ENCODE results near the gene ZFAND5.

Gene ZFAND5

GRCh38 chr9:72362680-72363139 is 2.3 kb downstream of the ZFAND5 start:
- peak; percentile 25 to 57 for DNase-seq

- no peak for DNase-seq
Observed at GRCh38 chr9:72362118-72362531, 2.9 kb downstream of the ZFAND5 start.

GRCh38 chr9:72361217-72361616 is 3.8 kb downstream of the ZFAND5 start:
- no peak for DNase-seq

DNA sequence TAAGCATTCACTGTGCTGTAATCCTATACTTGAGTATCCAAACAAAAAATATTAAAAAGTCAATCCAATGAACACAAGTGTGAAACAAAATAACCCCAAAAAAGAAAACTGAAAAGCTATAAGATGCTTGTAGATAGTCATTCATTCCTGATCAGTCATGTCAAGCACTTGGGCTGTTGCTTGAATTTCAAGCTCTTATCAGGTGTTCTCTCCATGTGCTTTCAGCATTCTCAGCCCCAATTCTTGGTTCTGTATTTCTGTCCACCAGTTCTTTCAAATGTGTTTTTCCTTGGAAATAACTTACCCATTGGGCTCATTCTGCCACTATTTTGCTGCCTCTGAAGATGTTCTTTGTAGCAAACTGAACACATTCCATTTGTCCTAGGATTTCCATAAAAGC is 4.7 kb downstream of the ZFAND5 start:
- no peak for DNase-seq

DNA sequence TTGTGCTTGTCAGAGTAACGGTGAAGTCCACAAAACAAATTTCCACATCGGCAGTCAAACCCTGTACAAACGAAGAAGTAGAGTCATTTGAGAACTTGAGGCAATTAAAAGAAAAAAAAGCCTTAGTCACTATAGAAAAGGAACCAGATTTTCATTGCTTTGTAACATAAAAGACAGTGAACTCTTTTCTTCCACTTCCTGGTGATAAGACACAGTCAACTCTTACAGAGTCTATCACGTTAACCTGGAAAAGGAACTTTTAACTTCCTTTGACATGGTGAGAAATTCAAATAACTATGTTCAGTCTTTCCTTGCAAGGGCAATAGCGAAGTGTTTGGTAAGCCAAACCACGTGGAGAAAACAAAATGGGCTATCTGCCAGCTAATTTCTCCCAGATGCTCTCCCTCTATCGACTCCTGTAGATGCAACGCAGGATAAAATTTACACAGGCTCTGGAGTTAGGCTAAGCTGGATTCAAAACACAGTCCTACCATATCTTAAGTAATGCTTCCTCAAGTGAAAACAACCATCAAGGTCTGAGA is 8.9 kb downstream of the ZFAND5 start:
- DNase-seq: no peak

DNA sequence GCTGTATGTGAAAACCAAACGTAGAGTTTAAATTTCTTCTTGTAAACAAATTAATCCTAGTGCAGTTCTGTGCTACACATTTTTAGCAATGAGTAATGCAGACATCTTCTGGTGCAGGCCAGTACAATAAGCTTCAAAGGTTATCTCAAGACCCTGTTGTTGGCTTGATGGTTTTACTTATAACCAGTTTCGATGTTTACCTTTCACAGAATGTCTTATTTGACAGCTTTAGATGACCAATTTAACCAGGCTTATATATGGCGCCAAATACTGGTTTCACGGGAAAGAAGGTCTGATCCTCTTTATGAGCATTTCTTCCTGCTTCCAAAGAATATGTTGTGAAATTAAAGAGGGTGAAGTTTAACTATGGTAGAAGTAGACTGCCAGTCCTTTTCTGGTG is 9.9 kb downstream of the ZFAND5 start:
- no peak for DNase-seq

- no peak for DNase-seq
Observed at GRCh38 chr9:72354704-72355103, 10.3 kb downstream of the ZFAND5 start.

DNA sequence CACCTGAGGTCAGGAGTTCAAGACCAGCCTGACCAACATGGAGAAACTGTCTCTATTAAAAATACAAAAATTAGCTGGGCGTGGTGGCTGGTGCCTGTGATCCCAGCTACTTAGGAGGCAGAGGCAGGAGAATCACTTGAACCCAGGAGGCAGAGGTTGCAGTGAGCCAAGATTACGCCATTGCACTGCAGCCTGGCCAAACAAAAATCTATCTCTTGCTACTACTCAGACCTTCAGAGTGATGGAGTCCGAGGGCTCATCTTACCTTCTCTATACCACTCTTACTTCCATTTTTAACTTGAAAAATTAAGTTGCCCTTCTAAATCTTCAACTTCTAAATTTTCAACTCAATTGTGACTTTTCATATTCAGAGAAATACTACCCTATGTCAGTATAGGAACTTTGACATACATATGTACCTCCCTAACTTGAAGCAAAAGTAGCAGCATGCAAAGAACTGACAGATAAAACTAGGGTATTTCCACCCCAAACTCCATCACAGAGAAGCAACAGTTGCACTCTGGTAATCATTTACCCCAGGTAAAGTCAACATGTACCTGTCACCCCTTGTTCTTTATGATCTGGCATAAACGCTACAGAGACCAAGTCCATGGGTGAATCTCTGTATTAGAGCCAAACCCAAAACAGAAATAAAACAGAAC is 11.4 kb downstream of the ZFAND5 start:
- no peak for DNase-seq

GRCh38 chr9:72352911-72353388 is 12.1 kb downstream of the ZFAND5 start:
- DNase-seq: no peak

GRCh38 chr9:72351538-72352453 is 13.2 kb downstream of the ZFAND5 start:
- no peak for DNase-seq

- DNase-seq: no peak
Observed at GRCh38 chr9:72349911-72350310, 15.1 kb downstream of the ZFAND5 start.

DNA sequence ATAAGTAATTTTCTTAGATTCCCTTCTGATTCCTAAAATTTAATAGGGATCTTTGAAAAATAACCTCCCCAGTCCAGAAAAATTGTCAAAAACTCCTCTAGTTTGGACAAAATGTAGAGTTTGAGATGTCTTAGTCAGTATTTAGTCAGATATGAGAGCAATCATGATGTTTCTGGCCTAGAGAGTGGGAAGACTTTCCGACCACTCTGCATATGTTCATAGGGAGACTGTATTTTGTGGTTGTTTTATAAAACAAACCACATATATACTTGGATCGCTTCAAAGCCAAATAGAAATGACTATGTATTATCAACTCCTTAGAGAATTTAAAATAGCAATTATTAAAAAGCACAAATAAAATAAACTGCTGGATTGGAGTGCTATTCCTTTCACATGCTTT is 15.8 kb downstream of the ZFAND5 start:
- DNase-seq: no peak

GRCh38 chr9:72346333-72346732 is 18.7 kb downstream of the ZFAND5 start:
- DNase-seq: no peak

- no peak for DNase-seq
Observed at GRCh38 chr9:72338631-72339030, 26.4 kb downstream of the ZFAND5 start.

DNA sequence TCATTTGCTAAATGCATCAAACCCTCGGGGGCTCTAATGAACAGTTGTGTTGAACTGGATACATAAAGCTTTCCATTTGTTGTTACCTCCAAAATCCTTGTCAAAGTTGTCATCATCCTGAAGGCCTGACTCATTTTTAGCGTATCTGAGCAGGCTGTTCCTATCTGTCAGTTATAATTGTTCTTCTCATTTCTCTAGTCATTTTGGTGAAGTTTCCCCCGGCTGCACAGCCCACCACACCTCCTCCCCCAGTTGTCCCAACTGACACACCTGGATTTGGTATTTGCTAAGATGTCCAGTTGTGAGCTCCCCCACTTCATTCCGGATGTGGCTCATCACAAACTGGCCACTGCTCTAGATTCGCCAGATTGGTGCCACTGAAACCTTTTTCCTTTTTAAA is 27.7 kb downstream of the ZFAND5 start:
- no peak for DNase-seq

DNA sequence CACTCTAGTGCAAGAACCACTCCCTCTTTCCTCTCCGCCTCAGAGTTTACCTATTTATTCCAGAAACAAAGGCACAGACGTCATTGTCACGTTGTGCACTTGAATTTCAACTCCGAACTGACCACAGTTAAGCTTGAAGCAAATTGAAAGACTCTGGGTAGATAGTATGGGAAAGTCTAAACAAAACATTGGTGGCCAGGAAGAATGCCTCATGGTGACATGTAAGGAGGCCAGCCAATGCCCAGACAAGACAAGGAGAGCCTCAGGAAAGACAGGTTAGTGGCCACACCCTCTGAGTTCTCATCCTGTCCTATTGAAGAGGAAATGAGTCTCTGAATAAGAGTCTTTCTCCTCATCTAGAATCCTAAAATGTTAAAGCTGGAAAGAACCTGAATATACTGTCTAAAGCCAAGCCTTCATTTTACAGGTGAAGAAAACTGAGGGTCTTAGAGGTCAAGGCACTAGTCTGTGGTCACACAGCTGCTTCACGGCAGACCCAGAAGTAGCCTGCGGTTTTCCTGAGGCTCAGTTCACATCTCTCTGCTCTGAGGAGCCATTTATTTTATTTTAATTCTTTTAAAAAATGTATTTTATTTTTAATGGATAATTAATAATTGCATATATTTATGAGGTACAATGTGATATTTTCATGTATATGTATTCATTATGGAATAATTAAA is 30.2 kb downstream of the ZFAND5 start:
- no peak for DNase-seq

- no peak for DNase-seq
Observed at GRCh38 chr9:72333709-72334108, 31.3 kb downstream of the ZFAND5 start.

GRCh38 chr9:72333197-72333596 is 31.8 kb downstream of the ZFAND5 start:
- DNase-seq: no peak

GRCh38 chr9:72332351-72332750 is 32.7 kb downstream of the ZFAND5 start:
- no peak for DNase-seq

DNA sequence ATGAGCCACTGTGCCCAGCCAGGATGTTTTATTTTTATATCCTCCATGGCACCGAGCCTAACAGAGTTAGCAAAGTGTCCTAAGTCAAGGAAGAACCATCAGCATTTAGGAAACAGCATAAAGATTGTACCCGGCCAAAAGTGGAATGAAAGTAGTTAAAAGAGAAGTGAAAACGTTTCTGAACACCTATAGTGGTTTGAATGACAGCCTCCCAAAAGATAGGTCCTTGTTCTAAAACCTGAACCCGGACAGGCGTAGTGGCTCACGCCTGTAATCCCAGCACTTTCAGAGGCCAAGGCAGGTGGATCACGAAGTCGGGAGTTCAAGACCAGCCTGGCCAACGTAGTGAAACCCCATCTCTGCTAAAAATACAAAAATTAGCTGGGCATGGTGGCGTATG is 37.4 kb downstream of the ZFAND5 start:
- DNase-seq: no peak

DNA sequence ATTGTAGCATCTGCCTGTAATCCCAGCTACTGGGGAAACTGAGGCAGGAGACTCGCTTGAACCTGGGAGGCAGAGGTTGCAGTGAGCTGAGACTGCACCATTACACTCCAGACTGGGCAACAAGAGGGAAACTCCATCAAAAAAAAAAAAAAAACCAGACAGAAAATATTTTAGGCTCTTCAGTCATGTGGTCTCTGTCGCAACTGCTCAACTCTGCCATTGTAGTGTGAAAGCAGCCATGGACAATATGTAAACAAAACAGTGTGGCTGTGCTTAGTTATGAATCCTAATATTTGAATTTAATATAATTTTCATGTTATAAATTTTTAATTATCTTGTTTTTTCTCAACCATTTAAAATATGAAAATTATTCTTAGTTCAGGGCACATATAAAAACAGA is 38.4 kb downstream of the ZFAND5 start:
- DNase-seq: no peak

DNA sequence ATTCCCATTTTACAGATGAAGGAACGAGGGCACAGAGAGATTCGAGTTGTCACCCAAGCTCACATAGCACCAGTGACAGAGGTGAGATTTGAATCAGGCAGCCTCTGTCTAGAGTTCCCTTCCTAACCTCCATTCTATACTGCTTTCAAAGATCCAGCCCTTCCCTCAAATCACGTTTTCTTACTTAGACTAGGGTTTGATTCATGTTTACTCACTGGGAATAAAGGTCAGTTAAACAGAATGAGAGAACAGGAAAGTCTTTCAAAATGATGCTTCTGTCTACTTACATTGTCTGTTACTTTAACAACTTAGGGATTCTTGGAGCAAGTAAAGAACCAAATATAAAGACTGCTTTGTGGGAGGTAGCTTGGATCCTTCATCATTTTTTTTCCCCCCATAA is 40.0 kb downstream of the ZFAND5 start:
- no peak for DNase-seq

GRCh38 chr9:72322678-72323077 is 42.3 kb downstream of the ZFAND5 start:
- DNase-seq: no peak
